ENCODE measurements around the gene ABCA7. TPM values are rescaled to one million over a fixed set of nuclear protein-coding genes. Genes with fewer than 3 reads are reported as not detected.

Gene ABCA7
- total RNA-seq, 2 experiments from 2014 or later: 75.9 to 87.5 TPM

GRCh38 chr19:1041272-1041834, 1.4 kb downstream of the ABCA7 start:
- ChIA-PET CTCF (interaction anchor here (0.7 to 2.0 kb wide), 5 partner anchors 12 to 26 kb away, joined by 3 to 6 read pairs (median 3); partner anchors contain the start of gene ARHGAP45), POLR2A (interaction anchor here (1.0 kb wide), 2 partner anchors 26 to 46 kb away, joined by 3 read pairs; no protein-coding TSS in a partner anchor)
- no peaks in the 10 kb centered on the region for H3K27me3 Mint-ChIP-seq
- H3K36me3 Mint-ChIP-seq (ENCODE audit: low read depth): peaks cover 49% of the 10 kb centered on the region
- no peak overlapping the region for H3K27ac Mint-ChIP-seq
- H3K9me3 Mint-ChIP-seq: no peaks in the 10 kb centered on the region
- no peak for DNase-seq
- H3K4me3 Mint-ChIP-seq: peak overlapping the region; percentile 99
- H3K4me1 Mint-ChIP-seq: peaks cover 55% of the 10 kb centered on the region

DNA sequence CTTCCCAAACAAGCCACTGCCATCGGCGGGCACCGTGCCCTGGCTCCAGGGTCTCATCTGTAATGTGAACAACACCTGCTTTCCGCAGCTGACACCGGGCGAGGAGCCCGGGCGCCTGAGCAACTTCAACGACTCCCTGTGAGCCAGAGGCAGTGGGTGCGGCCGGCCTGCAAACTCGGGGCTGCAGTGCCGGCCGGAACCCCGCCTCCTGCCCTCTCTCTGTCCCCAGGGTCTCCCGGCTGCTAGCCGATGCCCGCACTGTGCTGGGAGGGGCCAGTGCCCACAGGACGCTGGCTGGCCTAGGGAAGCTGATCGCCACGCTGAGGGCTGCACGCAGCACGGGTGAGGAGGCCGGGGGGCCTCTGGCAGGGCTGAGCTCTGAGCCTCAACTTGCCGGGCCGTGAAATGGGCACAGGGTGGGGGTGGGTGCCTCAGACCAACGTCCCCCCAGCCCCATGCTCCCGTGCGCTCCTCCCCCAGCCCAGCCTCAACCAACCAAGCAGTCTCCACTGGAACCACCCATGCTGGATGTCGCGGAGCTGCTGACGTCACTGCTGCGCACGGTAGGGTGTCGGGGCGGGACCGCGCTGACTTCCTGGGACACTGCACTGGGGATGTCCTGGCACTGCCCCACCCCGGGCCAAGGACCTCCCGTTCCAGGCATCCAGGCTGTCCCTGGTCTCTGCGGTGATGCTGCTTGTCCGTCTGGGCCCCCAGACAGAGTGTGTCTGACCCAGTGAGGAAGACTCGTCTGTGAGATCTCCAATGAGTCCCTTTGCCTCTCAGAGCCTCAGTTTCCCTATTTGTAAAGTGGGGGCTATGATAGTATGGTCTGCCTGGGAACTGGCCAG, 2.2 kb downstream of the ABCA7 start:
- POLR2A ChIA-PET: no interaction called here
- Mint-ChIP-seq H3K9me3 (no peaks in the 10 kb centered on the region), H3K27ac (no peak overlapping the region), H3K4me3 (peak overlapping the region; percentile 99), H3K36me3 (ENCODE audit: low read depth) (peaks cover 47% of the 10 kb centered on the region), H3K4me1 (peaks cover 47% of the 10 kb centered on the region), H3K27me3 (no peaks in the 10 kb centered on the region)
- CTCF ChIA-PET: interaction anchor here (0.7 to 2.0 kb wide), 3 partner anchors 13 to 25 kb away, joined by 3 to 6 read pairs (median 3); partner anchors contain the start of gene ARHGAP45
- no peak for DNase-seq

- DNase-seq: no peak
- Mint-ChIP-seq H3K4me3 (no peak overlapping the region), H3K4me1 (peaks cover 39% of the 10 kb centered on the region), H3K27ac (no peak overlapping the region), H3K27me3 (no peaks in the 10 kb centered on the region), H3K9me3 (no peaks in the 10 kb centered on the region), H3K36me3 (ENCODE audit: low read depth) (peaks cover 39% of the 10 kb centered on the region)
- CTCF ChIA-PET: interaction anchor here (0.6 to 2.0 kb wide), 5 partner anchors 8 to 24 kb away, joined by 3 to 6 read pairs (median 3); partner anchors contain the start of genes ARHGAP45 and RNU6-2
- POLR2A ChIA-PET: no interaction called here
Measured at GRCh38 chr19:1042689-1043511, 3.0 kb downstream of the ABCA7 start.

GRCh38 chr19:1045247-1045603, 5.3 kb downstream of the ABCA7 start:
- POLR2A ChIA-PET: no interaction called here
- no peak overlapping the region for H3K4me3 Mint-ChIP-seq
- CTCF ChIA-PET: interaction anchor here (1.2 kb wide), 1 partner anchor 20 kb away, joined by 3 read pairs; no protein-coding TSS in a partner anchor
- no peaks in the 10 kb centered on the region for H3K9me3 Mint-ChIP-seq
- peak; percentile 62 for DNase-seq
- no peaks in the 10 kb centered on the region for H3K27me3 Mint-ChIP-seq
- H3K36me3 Mint-ChIP-seq (ENCODE audit: low read depth): peaks cover 22% of the 10 kb centered on the region
- peaks cover 19% of the 10 kb centered on the region for H3K4me1 Mint-ChIP-seq
- no peak overlapping the region for H3K27ac Mint-ChIP-seq

DNA sequence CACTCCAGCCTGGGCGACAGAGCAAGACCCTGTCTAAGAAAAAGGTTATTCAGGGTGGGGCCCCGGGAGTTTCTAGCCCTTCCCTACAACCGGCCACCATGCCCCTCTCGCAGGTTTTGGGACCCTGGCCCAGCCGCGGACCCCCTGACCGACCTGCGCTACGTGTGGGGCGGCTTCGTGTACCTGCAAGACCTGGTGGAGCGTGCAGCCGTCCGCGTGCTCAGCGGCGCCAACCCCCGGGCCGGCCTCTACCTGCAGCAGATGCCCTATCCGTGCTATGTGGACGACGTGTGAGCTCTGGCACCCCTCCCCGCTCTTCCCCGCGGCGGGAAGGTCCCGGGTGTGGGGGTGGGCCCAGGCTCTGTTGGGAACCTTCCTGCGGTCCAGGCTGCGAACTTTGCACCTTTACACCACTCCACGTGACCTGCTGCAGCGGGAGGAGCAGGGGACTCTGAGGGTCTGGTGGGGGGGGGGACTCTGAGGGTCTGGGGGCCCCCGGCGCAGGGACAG, 6.3 kb downstream of the ABCA7 start:
- Mint-ChIP-seq H3K27me3 (no peaks in the 10 kb centered on the region), H3K9me3 (no peaks in the 10 kb centered on the region), H3K36me3 (ENCODE audit: low read depth) (peaks cover 22% of the 10 kb centered on the region), H3K4me3 (no peak overlapping the region), H3K4me1 (peaks cover 13% of the 10 kb centered on the region), H3K27ac (no peak overlapping the region)
- ChIA-PET POLR2A (no interaction called here), CTCF (interaction anchor here (1.6 kb wide), 1 partner anchor 19 kb away, joined by 5 read pairs; no protein-coding TSS in a partner anchor)
- DNase-seq: no peak

GRCh38 chr19:1046836-1047695, 7.2 kb downstream of the ABCA7 start:
- peaks cover 25% of the 10 kb centered on the region for H3K36me3 Mint-ChIP-seq (ENCODE audit: low read depth)
- no peaks in the 10 kb centered on the region for H3K9me3 Mint-ChIP-seq
- H3K4me3 Mint-ChIP-seq: no peak overlapping the region
- POLR2A ChIA-PET: no interaction called here
- CTCF ChIA-PET: interaction anchor here (1.2 to 2.0 kb wide), 3 partner anchors 8 to 18 kb away, joined by 3 to 11 read pairs (median 5); partner anchors contain the start of gene ABCA7
- no peak for DNase-seq
- no peak overlapping the region for H3K27ac Mint-ChIP-seq
- H3K4me1 Mint-ChIP-seq: peaks cover 12% of the 10 kb centered on the region
- no peaks in the 10 kb centered on the region for H3K27me3 Mint-ChIP-seq

- POLR2A ChIA-PET: no interaction called here
- no peak overlapping the region for H3K27ac Mint-ChIP-seq
- no peaks in the 10 kb centered on the region for H3K27me3 Mint-ChIP-seq
- H3K4me1 Mint-ChIP-seq: peaks cover 10% of the 10 kb centered on the region
- CTCF ChIA-PET: interaction anchor here (0.5 to 2.0 kb wide), 4 partner anchors 8 to 237 kb away, joined by 3 to 11 read pairs (median 4); partner anchors contain the start of gene ABCA7
- no peak overlapping the region for H3K4me3 Mint-ChIP-seq
- DNase-seq: no peak
- no peaks in the 10 kb centered on the region for H3K9me3 Mint-ChIP-seq
- H3K36me3 Mint-ChIP-seq (ENCODE audit: low read depth): peaks cover 23% of the 10 kb centered on the region
Measured at GRCh38 chr19:1047696-1048147, 7.8 kb downstream of the ABCA7 start.

GRCh38 chr19:1049106-1049505, 9.2 kb downstream of the ABCA7 start:
- H3K27ac Mint-ChIP-seq: no peak overlapping the region
- H3K9me3 Mint-ChIP-seq: no peaks in the 10 kb centered on the region
- H3K4me1 Mint-ChIP-seq: peaks cover 16% of the 10 kb centered on the region
- DNase-seq: no peak
- H3K36me3 Mint-ChIP-seq (ENCODE audit: low read depth): peaks cover 31% of the 10 kb centered on the region
- no peaks in the 10 kb centered on the region for H3K27me3 Mint-ChIP-seq
- ChIA-PET CTCF (interaction anchor here (2.0 kb wide), 1 partner anchor 10 kb away, joined by 11 read pairs; the partner anchor contains the start of gene ABCA7), POLR2A (interaction anchor here (0.6 kb wide), 1 partner anchor 17 kb away, joined by 8 read pairs; no protein-coding TSS in a partner anchor)
- H3K4me3 Mint-ChIP-seq: no peak overlapping the region

DNA sequence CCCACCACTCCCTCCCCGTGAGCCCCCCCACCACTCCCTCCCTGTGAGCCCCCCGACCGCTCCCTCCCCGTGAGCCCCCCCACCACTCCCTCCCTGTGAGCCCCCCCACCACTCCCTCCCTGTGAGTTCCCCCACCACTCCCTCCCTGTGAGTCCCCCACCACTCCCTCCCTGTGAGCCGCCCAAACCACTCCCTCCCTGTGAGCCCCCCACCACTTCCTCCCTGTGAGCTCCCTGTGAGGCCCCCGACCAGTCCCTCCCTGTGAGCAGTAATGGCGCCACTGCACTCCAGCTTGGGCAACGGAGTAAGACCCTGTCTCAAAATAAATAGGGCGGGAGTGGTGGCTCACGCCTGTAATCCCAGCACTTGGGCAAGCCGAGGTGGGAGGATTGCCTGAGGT, 9.9 kb downstream of the ABCA7 start:
- peaks cover 26% of the 10 kb centered on the region for H3K36me3 Mint-ChIP-seq (ENCODE audit: low read depth)
- ChIA-PET POLR2A (no interaction called here), CTCF (interaction anchor here (0.6 to 1.8 kb wide), 3 partner anchors 11 to 190 kb away, joined by 3 to 8 read pairs (median 7); no protein-coding TSS in a partner anchor)

GRCh38 chr19:1050989-1051788, 11.3 kb downstream of the ABCA7 start:
- no peak overlapping the region for H3K4me3 Mint-ChIP-seq
- H3K27ac Mint-ChIP-seq: peak overlapping the region; percentile 19
- peaks cover 23% of the 10 kb centered on the region for H3K36me3 Mint-ChIP-seq (ENCODE audit: low read depth)
- H3K9me3 Mint-ChIP-seq: no peaks in the 10 kb centered on the region
- peaks cover 13% of the 10 kb centered on the region for H3K4me1 Mint-ChIP-seq
- DNase-seq: no peak
- POLR2A ChIA-PET: no interaction called here
- CTCF ChIA-PET: interaction anchor here (1.8 kb wide), 1 partner anchor 10 kb away, joined by 7 read pairs; no protein-coding TSS in a partner anchor
- no peaks in the 10 kb centered on the region for H3K27me3 Mint-ChIP-seq

More for the DNA sequence above, 9.9 kb downstream of the ABCA7 start:
- Mint-ChIP-seq H3K4me3 (no peak overlapping the region), H3K27ac (no peak overlapping the region), H3K4me1 (peaks cover 16% of the 10 kb centered on the region), H3K27me3 (no peaks in the 10 kb centered on the region), H3K9me3 (no peaks in the 10 kb centered on the region)
- DNase-seq: no peak

DNA sequence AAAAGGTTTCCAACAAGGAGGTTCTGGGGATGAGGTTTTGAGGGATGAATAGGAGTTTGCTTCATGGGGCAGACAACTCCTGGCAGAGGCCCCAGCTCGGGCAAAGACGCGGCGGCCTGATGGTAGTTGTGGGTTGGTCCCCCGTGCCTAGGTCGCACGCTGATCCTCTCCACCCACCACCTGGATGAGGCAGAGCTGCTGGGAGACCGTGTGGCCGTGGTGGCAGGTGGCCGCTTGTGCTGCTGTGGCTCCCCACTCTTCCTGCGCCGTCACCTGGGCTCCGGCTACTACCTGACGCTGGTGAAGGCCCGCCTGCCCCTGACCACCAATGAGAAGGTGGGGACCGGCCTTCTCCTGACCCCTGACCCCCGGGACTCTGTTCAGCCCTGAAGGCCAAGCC, 11.9 kb downstream of the ABCA7 start:
- POLR2A ChIA-PET: no interaction called here
- DNase-seq: no peak
- peaks cover 26% of the 10 kb centered on the region for H3K36me3 Mint-ChIP-seq (ENCODE audit: low read depth)
- H3K27ac Mint-ChIP-seq: peak overlapping the region; percentile 19
- no peaks in the 10 kb centered on the region for H3K27me3 Mint-ChIP-seq
- peaks cover 18% of the 10 kb centered on the region for H3K4me1 Mint-ChIP-seq
- no peaks in the 10 kb centered on the region for H3K9me3 Mint-ChIP-seq
- CTCF ChIA-PET: no interaction called here
- no peak overlapping the region for H3K4me3 Mint-ChIP-seq
